GM21717 (cell line): ENCODE results near the gene UTP11.

Experiments
- ATAC-seq: cut with Tn5 transposase; IDR thresholded peaks from one replicate; pipeline ENCODE4 v1.9.1; 2021; ENCODE audit warnings: mild to moderate bottlenecking, moderate library complexity; ENCODE audit not compliant: unreplicated experiment

UTP11 gene

GRCh38 chr1:38068220-38068979, 55.9 kb downstream of the UTP11 start:
- no peak for ATAC-seq

GRCh38 chr1:38068980-38069340, 56.4 kb downstream of the UTP11 start:
- ATAC-seq: no peak

GRCh38 chr1:38071312-38072256, 59.0 kb downstream of the UTP11 start:
- no peak for ATAC-seq

- ATAC-seq: no peak
Observed at GRCh38 chr1:38072858-38073257, 60.3 kb downstream of the UTP11 start.

- ATAC-seq: no peak
Observed at GRCh38 chr1:38073534-38074301, 61.2 kb downstream of the UTP11 start.

GRCh38 chr1:38074302-38074677, 61.8 kb downstream of the UTP11 start:
- no peak for ATAC-seq
